Measurements from ENCODE around the gene ODF4. TPM values are rescaled to one million over a fixed set of nuclear protein-coding genes. Genes with fewer than 3 reads are reported as not detected.

The ODF4 gene
- total and polyA plus RNA-seq, 10 of the 15 experiments (the other 5 are each of a cell fraction or from before 2014, with no cell fraction given): not detected

DNA sequence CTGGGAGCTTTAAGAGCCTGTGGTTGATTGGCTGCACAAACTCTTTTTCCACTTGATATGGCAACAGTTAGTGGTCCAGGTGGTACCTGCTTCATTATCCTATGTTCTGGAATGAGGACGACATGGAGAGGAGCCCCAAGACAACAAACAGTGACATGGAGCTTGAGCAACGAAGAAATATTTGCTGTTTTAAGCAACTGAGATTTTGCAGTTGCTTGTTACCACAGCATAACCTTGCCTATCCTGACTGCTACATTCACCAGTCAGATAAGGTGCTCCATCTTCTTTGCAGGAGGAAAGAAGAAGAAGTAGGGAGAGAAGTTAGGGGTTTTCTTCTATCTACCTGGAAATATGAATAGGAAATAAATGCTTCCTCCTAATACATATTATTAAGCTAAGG, 7.5 kb upstream of the ODF4 start:
- FAIRE-seq: no peak
- Histone ChIP-seq H3K9me3 (replicated peaks; ENCODE audit: control insufficient read depth, insufficient read depth, low read length) (no peaks in the 10 kb centered on the region), H3K4me2 (ENCODE audit: control insufficient read depth, insufficient read depth) (no peak overlapping the region), H3K27ac (ENCODE audit: control insufficient read depth, insufficient read depth) (no peak overlapping the region), H3K4me3 (no peak overlapping the region), H3K27me3 (replicated peaks in 1 of 2; ENCODE audit: control insufficient read depth in 2 of 2, insufficient read depth in 2 of 2, low read length in 1 of 2) (peaks cover 0 to 3% of the 10 kb centered on the region in 2 experiments; a peak in 1 of 4 replicates), H3K36me3 (ENCODE audit: control insufficient read depth in 2 of 2, insufficient read depth in 2 of 2, low read length in 1 of 2) (no peaks in the 10 kb centered on the region), H3K4me1 (ENCODE audit: control insufficient read depth, insufficient read depth, low read length) (no peaks in the 10 kb centered on the region), H3K79me2 (ENCODE audit: control insufficient read depth, insufficient read depth, low read length) (no peaks in the 10 kb centered on the region), H2AFZ (ENCODE audit: control insufficient read depth, low read depth, low read length) (no peak overlapping the region), H3K9ac (ENCODE audit: control insufficient read depth, insufficient read depth, low read length) (no peak overlapping the region), H4K20me1 (ENCODE audit: control insufficient read depth, insufficient read depth) (no peaks in the 10 kb centered on the region)
- ChIA-PET SMC1A (ENCODE audit: uncharacterized antibody, unreplicated experiment) (no interaction called here), POLR2A (no interaction called here), RAD21 (ENCODE audit: unreplicated experiment) (no interaction called here), CTCF (no interaction called here)
- TF ChIP-seq, protein P1, sequence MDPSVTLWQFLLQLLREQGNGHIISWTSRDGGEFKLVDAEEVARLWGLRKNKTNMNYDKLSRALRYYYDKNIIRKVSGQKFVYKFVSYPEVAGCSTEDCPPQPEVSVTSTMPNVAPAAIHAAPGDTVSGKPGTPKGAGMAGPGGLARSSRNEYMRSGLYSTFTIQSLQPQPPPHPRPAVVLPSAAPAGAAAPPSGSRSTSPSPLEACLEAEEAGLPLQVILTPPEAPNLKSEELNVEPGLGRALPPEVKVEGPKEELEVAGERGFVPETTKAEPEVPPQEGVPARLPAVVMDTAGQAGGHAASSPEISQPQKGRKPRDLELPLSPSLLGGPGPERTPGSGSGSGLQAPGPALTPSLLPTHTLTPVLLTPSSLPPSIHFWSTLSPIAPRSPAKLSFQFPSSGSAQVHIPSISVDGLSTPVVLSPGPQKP (IDR thresholded peaks at IDR 0.05; ENCODE audit: low read depth, low read length): no peak
- TF ChIP-seq, protein P2, sequence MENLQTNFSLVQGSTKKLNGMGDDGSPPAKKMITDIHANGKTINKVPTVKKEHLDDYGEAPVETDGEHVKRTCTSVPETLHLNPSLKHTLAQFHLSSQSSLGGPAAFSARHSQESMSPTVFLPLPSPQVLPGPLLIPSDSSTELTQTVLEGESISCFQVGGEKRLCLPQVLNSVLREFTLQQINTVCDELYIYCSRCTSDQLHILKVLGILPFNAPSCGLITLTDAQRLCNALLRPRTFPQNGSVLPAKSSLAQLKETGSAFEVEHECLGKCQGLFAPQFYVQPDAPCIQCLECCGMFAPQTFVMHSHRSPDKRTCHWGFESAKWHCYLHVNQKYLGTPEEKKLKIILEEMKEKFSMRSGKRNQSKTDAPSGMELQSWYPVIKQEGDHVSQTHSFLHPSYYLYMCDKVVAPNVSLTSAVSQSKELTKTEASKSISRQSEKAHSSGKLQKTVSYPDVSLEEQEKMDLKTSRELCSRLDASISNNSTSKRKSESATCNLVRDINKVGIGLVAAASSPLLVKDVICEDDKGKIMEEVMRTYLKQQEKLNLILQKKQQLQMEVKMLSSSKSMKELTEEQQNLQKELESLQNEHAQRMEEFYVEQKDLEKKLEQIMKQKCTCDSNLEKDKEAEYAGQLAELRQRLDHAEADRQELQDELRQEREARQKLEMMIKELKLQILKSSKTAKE (IDR thresholded peaks at IDR 0.05; ENCODE audit: low read depth, poor library complexity, severe bottlenecking): no peak
- TF ChIP-seq CEBPB (IDR thresholded peaks at IDR 0.05; ENCODE audit: borderline replicate concordance in 1 of 2, low read depth in 2 of 2, low read length in 2 of 2): no peak
- TF ChIP-seq ESRRA (IDR thresholded peaks at IDR 0.05; ENCODE audit: low read length): no peak
- TF ChIP-seq, protein P3, sequence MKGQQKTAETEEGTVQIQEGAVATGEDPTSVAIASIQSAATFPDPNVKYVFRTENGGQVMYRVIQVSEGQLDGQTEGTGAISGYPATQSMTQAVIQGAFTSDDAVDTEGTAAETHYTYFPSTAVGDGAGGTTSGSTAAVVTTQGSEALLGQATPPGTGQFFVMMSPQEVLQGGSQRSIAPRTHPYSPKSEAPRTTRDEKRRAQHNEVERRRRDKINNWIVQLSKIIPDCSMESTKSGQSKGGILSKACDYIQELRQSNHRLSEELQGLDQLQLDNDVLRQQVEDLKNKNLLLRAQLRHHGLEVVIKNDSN (IDR thresholded peaks at IDR 0.05; ENCODE audit: borderline replicate concordance, extremely low read length, insufficient read depth, low read depth, low read length): no peak
- TF ChIP-seq POU2F2 (IDR thresholded peaks at IDR 0.05; ENCODE audit: borderline replicate concordance, low read depth, low read length): no peak
- TF ChIP-seq HCFC1 (IDR thresholded peaks at IDR 0.05; ENCODE audit: low read length): no peak
- TF ChIP-seq NRF1 (conservative IDR thresholded peaks at IDR 0.05; ENCODE audit: low read depth, low read length): no peak
- TF ChIP-seq, protein P4, sequence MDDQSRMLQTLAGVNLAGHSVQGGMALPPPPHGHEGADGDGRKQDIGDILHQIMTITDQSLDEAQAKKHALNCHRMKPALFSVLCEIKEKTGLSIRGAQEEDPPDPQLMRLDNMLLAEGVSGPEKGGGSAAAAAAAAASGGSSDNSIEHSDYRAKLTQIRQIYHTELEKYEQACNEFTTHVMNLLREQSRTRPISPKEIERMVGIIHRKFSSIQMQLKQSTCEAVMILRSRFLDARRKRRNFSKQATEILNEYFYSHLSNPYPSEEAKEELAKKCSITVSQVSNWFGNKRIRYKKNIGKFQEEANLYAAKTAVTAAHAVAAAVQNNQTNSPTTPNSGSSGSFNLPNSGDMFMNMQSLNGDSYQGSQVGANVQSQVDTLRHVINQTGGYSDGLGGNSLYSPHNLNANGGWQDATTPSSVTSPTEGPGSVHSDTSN (IDR thresholded peaks at IDR 0.05; ENCODE audit: insufficient replicate concordance, low read depth, low read length): no peak
- no peak for TF ChIP-seq TAF1 (IDR thresholded peaks at IDR 0.05; ENCODE audit: borderline replicate concordance, low read depth, low read length)
- no peak for TF ChIP-seq SMARCA5 (IDR thresholded peaks at IDR 0.05)
- no peak for DNase-seq (ENCODE audit: low read depth, low spot score)
- intact Hi-C loops (cut with micrococcal nuclease; ENCODE audit: unreplicated experiment) (no loop called here), in situ Hi-C loops (cut with MboI) (no loop called here)
- 39% methylated on average over 2 of the region's 2 CpGs for WGBS (ENCODE audit: insufficient coverage, insufficient replicate concordance, low lambda C conversion rate, missing lambda C conversion rate)
- ATAC-seq: no peak
- BruUV-seq (replicated peaks): no TSS peak
